NCI-H1694 (cell line): ENCODE data around the gene LCTL.

Source experiments
- DNase-seq: peaks from one replicate; lab custom pipeline; 2025; lab: John Stamatoyannopoulos, UW

Gene LCTL

GRCh38 chr15:66565741-66566144, at the start of gene LCTL:
LCTL (minus strand) TSS chr15:66565998; CDS start chr15:66565365, 633 bp downstream.
- DNase-seq, result no peak

GRCh38 chr15:66614951-66615760, 49.4 kb upstream of the LCTL start:
- no peak for DNase-seq

- DNase-seq, result no peak
These were observed 48.7 kb upstream of the LCTL start for GRCh38 chr15:66614456-66614855.

GRCh38 chr15:66613743-66614142, 47.9 kb upstream of the LCTL start:
- no peak for DNase-seq

- no peak for DNase-seq
These were observed 45.7 kb upstream of the LCTL start for GRCh38 chr15:66611257-66612053.

- no peak for DNase-seq
These were observed 44.1 kb upstream of the LCTL start for GRCh38 chr15:66609876-66610275.

- no peak for DNase-seq
These were observed 43.1 kb upstream of the LCTL start for GRCh38 chr15:66608881-66609280.

- no peak for DNase-seq
These were observed 42.4 kb upstream of the LCTL start for GRCh38 chr15:66608159-66608558.

GRCh38 chr15:66603301-66604179, 37.7 kb upstream of the LCTL start:
- peak; percentile 20 for DNase-seq

GRCh38 chr15:66601521-66601920, 35.7 kb upstream of the LCTL start:
- DNase-seq, result no peak

GRCh38 chr15:66600240-66600627, 34.4 kb upstream of the LCTL start:
- no peak for DNase-seq

- no peak for DNase-seq
These were observed 33.9 kb upstream of the LCTL start for GRCh38 chr15:66599536-66600239.

- DNase-seq, result no peak
These were observed 32.5 kb upstream of the LCTL start for GRCh38 chr15:66598095-66598815.

GRCh38 chr15:66595931-66596545, 30.2 kb upstream of the LCTL start:
- no peak for DNase-seq

GRCh38 chr15:66595332-66595731, 29.5 kb upstream of the LCTL start:
- no peak for DNase-seq

GRCh38 chr15:66594836-66595235, 29.0 kb upstream of the LCTL start:
- no peak for DNase-seq

- DNase-seq, result no peak
These were observed 28.5 kb upstream of the LCTL start for GRCh38 chr15:66594344-66594743.

GRCh38 chr15:66593219-66593780, 27.5 kb upstream of the LCTL start:
- no peak for DNase-seq

- no peak for DNase-seq
These were observed 26.9 kb upstream of the LCTL start for GRCh38 chr15:66592505-66593218.
